Urinary bladder (tissue), 4 donors: ENCODE data around the gene EML6. TPM values are rescaled to one million over a fixed set of nuclear protein-coding genes. Genes with fewer than 3 reads are reported as not detected.

ENCODE experiments used
- DNase-seq: peaks from one replicate; pipeline ENCODE4 v3.0.0-alpha.2; 2015; ENCODE audit errors: extremely low spot score
- H3K27ac ChIP-seq: one replicate; pipeline ENCODE4 v1.5.1; 2013; ENCODE audit warnings: low read depth, mild to moderate bottlenecking, moderate library complexity
- H3K36me3 ChIP-seq: one replicate; pipeline ENCODE4 v1.6.1; 2013; ENCODE audit warnings: mild to moderate bottlenecking, moderate library complexity; ENCODE audit not compliant: insufficient read depth
- H3K4me1 ChIP-seq: one replicate; pipeline ENCODE4 v1.6.1; 2013; ENCODE audit warnings: mild to moderate bottlenecking, moderate library complexity; ENCODE audit not compliant: insufficient read depth
- H3K4me3 ChIP-seq: one replicate; pipeline ENCODE4 v1.5.1; 2013; ENCODE audit warnings: low read depth, low read length
- WGBS: extraction: QIAGEN DNeasy Blood & Tissue Kit; methylation state at CpG from one replicate; pipeline ENCODE4 v1.1.7; 2013; 5-methylcytosine and 5-hydroxymethylcytosine counted together
- polyA plus RNA-seq: library from polyadenylated mRNA; stranded (reverse); fragments of 200-250 nt; gene quantifications from one replicate; pipeline ENCODE4 v1.2.3, GENCODE V29; 2013
- total RNA-seq: library from RNA; depleted of rRNA; stranded (reverse); fragments of >200 nt; gene quantifications from one replicate; pipeline ENCODE4 v1.2.3, GENCODE V29; 2014
- donor health status: healthy with polysubstance abuse.
- donor health status: healthy.

The EML6 gene
- total and polyA plus RNA-seq, 2 donors, result 1.4 to 3.9 TPM

DNA sequence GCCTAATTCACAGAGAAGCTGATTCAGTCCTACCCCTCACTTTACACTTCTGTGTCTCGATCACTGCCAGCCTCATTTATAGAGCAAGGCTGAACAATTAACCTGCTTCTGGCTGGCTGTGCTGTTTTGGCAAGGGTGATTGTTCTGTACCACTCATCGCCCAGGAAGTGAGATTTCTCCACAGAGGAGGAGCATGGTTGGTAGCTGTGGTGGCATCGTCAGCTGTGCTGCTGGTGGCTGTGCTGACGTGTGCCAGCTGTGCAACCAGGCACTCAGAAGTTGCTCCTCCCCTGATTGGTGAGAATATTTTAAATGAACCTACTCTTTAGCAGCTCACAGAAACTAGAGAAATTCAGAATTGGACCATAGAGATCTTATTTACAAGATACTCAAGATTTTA, 158.3 kb downstream of the EML6 start:
- no peak for DNase-seq
- 85% methylated on average over 4 of the region's 4 CpGs for WGBS
- H3K36me3 ChIP-seq, result no peaks in the 10 kb centered on the region
- H3K4me1 ChIP-seq, result no peaks in the 10 kb centered on the region
- no peak overlapping the region for H3K27ac ChIP-seq
- H3K4me3 ChIP-seq, result no peak overlapping the region

DNA sequence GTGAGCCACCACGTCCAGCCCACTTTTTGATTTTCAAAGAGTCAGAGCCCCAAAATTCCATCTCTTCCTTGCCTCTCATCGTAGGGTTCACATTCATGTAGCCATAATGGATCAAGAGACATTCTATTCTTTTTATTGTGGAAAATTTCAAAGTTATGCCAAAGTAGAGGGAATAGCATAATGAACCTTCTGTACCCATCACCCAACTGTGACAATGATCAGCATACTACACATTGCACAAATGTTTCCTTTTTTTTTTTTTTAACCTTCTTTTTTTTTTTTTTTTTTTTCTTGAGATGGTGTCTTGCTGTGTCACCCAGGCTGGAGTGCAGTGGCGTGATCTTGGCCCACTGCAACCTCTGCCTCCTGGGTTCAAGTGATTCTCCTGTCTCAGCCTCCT, 162.4 kb downstream of the EML6 start:
- no peaks in the 10 kb centered on the region for H3K4me1 ChIP-seq
- H3K4me3 ChIP-seq, result no peak overlapping the region
- DNase-seq, result no peak
- H3K27ac ChIP-seq, result no peak overlapping the region
- H3K36me3 ChIP-seq, result no peaks in the 10 kb centered on the region
- WGBS, result 90% methylated on average over 3 of the region's 3 CpGs

DNA sequence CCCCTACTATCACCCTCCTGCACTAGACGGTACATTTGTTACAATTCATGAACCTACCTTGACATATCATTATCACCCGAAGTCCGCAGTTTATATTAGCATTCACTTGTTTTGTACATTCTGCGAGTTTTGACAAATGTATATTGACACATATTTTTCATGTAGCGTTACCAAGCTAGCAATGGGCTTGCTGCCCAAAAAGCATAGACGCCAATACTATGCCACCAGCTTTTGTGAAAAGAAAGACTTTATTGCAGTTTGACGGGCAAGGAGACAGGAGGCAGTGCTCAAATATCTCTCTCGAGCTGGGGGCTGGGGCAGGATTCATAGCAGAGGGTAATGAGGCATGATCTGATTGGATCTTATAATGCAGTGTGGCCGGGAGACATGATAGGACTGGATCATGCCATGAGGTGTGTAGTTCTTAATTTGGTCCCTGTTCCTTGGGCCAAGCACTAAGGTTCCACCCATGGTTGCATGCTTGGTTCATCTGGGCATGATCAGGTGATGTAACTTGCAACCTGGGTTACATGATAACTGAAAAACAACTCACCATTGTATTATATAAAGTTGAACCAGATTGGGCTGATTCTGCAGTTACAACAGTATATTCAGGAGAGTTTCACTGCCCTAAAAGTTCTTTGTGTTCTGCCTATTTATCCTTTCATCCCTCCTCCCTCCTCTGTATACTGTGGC, 164.5 kb downstream of the EML6 start:
- H3K4me1 ChIP-seq, result no peaks in the 10 kb centered on the region
- no peaks in the 10 kb centered on the region for H3K36me3 ChIP-seq
- no peak overlapping the region for H3K4me3 ChIP-seq
- no peak for DNase-seq
- no peak overlapping the region for H3K27ac ChIP-seq
- WGBS, result 78% methylated on average over 9 of the region's 9 CpGs

DNA sequence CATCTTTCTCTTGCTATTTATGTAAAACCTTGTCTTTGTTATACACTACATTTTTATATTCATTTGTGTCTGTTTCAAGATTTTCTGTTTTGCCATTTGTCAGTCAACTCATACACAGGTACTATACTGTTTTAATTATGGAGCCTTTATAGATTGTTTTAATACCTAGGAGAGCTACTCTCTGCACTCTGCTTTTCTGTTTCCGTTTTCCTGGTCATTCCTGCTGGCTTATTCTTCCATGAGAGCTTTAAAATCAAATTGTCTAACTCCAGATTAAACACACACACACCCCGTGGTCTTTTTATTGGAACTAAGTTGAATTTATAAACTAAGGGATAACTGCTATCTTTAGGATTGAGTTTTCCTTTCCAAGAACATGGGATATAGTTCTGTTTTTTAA, 165.6 kb downstream of the EML6 start:
- Histone ChIP-seq H3K4me3 (no peak overlapping the region), H3K4me1 (no peaks in the 10 kb centered on the region), H3K36me3 (no peaks in the 10 kb centered on the region), H3K27ac (no peak overlapping the region)
- 27% methylated on average over 2 of the region's 2 CpGs for WGBS
- DNase-seq, result no peak

DNA sequence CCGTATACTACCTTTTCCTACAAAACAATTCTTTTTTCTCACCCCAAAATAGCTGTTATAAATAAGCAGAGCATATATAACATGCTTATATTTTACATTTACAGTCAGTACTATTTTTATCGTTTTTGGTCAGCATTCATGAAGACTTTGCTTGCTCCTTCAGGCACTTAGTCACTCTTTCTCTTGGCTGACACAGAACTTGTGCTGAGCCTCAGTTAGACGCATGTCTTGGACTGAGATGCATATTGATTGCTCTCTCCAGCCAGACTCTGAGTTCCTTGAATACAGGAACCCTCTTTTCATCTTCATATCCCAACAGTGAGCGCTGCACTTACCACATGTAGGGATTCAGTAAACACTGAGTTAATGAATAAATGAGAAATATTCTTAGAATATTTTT, 168.4 kb downstream of the EML6 start:
- Histone ChIP-seq H3K36me3 (no peaks in the 10 kb centered on the region), H3K4me1 (no peaks in the 10 kb centered on the region), H3K27ac (no peak overlapping the region), H3K4me3 (no peak overlapping the region)
- 67% methylated on average over 4 of the region's 4 CpGs for WGBS
- no peak for DNase-seq

DNA sequence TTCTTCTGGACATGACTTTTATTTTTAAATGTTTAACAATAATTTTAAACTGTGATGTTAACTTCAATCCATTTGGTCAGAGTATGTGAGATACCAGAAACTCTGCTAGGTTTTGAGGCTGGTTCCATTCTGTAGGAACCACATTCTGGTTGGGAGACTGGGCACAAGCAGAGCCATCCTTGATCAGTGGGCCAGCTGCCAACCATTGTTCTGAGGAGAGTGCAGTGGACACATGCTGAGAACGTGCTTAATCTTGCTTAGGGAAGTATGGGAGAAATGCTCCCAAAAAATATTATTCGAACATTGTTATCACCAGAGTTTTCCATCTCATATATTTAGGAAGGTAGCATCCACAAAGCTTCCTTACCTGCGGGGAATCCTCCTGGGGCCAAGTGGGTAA, 171.0 kb downstream of the EML6 start:
- H3K4me3 ChIP-seq, result no peak overlapping the region
- WGBS, result 77% methylated on average over 3 of the region's 3 CpGs
- no peaks in the 10 kb centered on the region for H3K36me3 ChIP-seq
- no peak overlapping the region for H3K27ac ChIP-seq
- DNase-seq, result no peak
- H3K4me1 ChIP-seq, result no peaks in the 10 kb centered on the region

DNA sequence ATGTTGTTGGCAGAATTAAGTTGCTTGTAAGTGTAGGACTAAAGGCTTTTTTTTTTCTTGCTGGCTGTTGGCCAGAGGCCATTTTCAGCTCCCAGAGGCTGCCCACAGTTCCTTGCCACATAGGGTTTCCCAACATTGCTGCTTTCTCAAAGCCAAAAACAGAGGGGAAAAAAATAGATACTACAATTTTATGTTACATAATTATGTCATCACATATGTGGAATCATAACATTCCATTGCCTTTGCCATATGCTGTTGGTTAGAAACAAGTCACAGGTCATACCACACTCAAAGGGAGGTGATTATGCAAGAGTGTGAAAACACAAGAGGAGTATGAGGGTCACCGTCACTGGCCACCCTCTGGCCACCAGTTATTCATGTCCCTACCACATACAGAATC, 172.3 kb downstream of the EML6 start:
- H3K36me3 ChIP-seq, result no peaks in the 10 kb centered on the region
- no peak for DNase-seq
- no peak overlapping the region for H3K27ac ChIP-seq
- no peak overlapping the region for H3K4me3 ChIP-seq
- WGBS, result 89% methylated on average over 1 of the region's 1 CpG
- H3K4me1 ChIP-seq, result no peaks in the 10 kb centered on the region

DNA sequence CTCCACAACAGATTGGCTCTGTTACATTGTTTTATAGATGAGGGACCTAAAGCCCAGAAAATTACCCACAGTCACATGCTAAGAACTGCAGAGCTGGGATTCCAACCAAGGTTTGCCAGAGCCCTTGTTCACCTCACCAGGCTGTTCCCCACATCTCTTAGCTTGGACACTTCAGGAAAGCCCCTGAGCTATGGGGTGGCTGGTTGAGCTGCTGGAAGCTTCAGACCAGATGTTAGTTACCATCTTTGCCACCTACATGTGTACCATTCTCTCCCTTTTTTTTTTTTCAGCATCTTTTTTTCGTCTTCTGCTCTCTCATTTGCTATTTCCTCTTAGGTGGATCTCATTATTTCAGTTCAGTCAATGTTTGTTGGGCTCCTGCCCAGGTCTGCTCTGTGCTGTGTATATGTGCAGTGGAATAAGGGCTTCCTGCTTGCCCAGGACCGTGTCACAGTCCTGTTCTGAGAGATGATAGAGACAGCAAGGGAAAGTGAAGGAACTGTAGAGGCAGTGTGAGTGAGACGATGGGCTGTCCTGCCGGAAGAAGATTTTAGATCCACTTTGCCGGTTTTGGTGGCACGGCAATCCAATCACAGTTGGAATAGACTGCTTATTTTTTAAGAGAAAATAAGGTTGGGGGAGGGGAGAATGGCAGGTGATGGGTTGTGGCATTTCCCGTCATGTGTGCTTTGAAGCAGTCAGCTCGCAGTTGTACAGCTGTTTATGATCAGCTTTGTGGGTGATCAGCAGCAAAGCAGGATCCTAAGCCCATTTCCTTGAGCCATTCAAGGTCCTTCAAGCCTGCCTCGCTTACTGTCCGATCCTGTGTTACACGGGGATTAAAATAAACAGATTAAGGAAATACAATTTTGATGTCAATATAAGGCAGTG, 174.2 kb downstream of the EML6 start:
- WGBS, result 59% methylated on average over 11 of the region's 11 CpGs
- H3K36me3 ChIP-seq, result no peaks in the 10 kb centered on the region

DNA sequence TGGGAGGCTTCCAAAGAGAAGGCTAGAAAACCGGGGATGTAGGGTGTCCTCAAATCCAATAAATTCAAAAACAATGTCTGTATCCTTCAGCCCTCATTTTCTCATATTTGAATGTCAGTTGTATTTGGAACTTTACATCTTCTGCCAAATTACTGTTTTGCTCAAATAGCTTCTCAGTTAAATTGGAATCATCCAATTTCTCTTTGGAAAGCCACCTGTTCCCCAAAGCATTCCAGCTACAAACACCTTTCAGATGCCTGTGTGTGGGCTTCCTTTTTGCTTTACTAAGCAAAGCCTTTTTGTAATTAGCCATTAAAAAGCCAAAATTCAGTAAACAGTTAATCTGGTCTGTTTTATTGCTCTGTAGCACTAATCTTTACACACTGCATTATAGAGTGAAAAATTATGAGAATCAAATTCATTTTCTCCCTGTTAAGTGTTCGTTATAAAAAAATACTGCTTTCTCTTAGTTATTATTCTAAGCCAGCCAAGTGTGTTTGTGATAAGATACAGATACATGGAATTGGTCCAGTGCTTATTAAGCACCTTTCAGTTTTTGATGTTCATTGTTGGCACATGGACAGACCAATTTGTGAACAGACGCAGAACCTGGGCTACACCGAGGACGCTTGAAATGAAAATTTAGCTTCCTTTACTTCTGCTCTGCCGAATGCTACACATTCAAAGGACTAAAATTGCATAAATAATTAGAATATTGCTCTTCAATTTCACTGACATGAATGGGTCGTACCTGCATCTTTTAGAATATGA, 175.2 kb downstream of the EML6 start:
- 83% methylated on average over 7 of the region's 7 CpGs for WGBS
- no peak overlapping the region for H3K4me3 ChIP-seq
- DNase-seq, result no peak
- H3K4me1 ChIP-seq, result no peaks in the 10 kb centered on the region
- H3K27ac ChIP-seq, result no peak overlapping the region
- H3K36me3 ChIP-seq, result no peaks in the 10 kb centered on the region

More for the DNA sequence above, 174.2 kb downstream of the EML6 start:
- DNase-seq, result no peak
- Histone ChIP-seq H3K27ac (no peak overlapping the region), H3K4me1 (no peaks in the 10 kb centered on the region), H3K4me3 (no peak overlapping the region)

DNA sequence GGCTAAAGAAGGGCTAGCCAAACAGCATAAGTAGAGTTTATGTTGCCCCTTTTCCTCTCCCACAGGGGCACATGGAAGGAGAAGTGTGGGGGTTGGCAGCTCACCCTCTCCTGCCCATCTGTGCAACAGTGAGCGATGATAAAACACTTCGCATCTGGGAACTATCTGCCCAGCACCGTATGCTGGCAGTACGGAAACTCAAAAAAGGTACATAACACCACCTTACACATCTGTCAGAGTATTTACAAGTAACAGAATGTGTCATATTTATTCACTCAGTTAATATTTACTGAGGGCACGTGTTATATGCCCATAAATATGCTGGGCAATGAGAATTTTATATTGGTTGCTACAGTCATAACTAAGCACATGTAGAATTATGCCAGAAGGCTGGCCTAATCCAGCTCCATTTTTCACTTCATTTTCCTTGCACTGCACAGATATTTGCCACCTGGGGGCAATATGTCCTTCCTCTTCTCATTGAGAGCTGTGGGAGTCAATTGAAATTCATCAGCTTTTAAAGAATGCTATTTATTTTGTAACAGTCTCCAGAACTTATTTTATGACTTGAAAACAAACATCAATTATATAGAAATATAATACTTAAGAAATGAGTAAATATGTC, 176.2 kb downstream of the EML6 start:
- Histone ChIP-seq H3K36me3 (no peaks in the 10 kb centered on the region), H3K4me1 (no peaks in the 10 kb centered on the region), H3K4me3 (no peak overlapping the region), H3K27ac (no peak overlapping the region)
- WGBS, result 76% methylated on average over 5 of the region's 5 CpGs
- DNase-seq, result no peak

DNA sequence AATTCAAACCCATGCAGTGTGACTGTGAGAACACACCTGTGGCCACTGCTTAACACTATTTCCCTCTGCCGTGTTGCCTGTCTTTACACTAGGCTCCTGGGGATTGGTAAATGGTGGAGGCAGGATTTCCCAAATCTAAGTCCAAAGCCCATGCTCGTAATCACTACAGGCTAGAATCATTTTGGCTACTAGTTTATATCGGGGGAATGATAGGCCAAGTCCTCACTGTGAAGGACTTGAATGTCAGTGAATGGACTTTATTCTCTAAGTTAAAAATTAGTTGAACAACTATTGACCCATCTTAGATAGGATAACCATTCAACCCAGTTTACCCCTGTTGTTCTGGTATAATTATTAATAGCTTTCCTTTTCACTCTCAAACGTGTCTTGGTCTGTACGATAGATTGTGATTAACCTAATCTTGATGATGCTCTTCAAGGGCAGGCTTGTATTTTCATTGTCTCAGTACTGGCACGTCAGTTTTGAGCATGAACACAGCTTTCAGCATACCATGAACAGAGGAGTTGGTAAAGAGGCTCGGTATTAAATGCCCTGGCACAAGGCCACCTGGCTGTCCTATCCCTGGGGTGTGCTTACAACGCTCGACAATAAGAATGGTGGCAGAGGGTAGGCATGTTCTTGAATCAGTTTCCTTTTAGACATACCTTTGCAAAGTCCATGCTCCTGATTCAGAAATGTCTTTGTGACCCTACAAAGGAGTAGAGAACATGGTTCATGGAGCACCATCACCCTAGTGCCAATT, 177.9 kb downstream of the EML6 start:
- H3K4me3 ChIP-seq, result no peak overlapping the region
- 74% methylated on average over 9 of the region's 9 CpGs for WGBS

DNA sequence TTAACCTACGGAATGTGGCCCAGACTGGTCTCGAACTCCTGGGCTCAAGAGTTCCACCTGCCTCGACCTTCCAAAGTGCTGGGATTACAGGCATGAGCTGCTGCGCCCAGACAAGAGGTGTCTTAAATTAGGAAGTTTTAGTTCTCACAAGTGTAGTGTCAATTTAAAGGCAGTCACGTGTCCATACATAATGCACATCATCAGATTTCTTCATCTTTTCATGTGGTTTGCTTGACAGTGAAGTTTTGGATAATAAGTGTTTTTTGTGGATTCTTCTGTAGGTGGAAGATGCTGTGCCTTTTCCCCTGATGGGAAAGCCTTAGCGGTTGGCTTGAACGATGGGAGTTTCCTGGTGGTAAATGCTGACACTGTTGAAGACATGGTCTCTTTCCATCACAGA, 179.3 kb downstream of the EML6 start:
- Histone ChIP-seq H3K4me3 (no peak overlapping the region), H3K4me1 (no peaks in the 10 kb centered on the region), H3K36me3 (no peaks in the 10 kb centered on the region), H3K27ac (no peak overlapping the region)
- 90% methylated on average over 7 of the region's 7 CpGs for WGBS
- DNase-seq, result no peak

More for the DNA sequence above, 177.9 kb downstream of the EML6 start:
- Histone ChIP-seq H3K36me3 (no peaks in the 10 kb centered on the region), H3K27ac (no peak overlapping the region), H3K4me1 (no peaks in the 10 kb centered on the region)
- DNase-seq, result no peak
